Dermis lymphatic vessel endothelial cell (primary cell): ENCODE measurements around the gene MTARC1. TPM values are rescaled to one million over a fixed set of nuclear protein-coding genes. Genes with fewer than 3 reads are reported as not detected.

Source experiments
- total RNA-seq: library from RNA; depleted of rRNA; stranded (reverse); fragments of >200 nt; gene quantifications from 2 replicates; pipeline ENCODE4 v1.2.1, GENCODE V29; 2014

MTARC1 gene
- total RNA-seq: 6.0 and 7.0 TPM in 2 replicates

GRCh38 chr1:220786337-220787068 lies at the start of gene MTARC1:
Gene MTARC1, plus strand, starts transcription at chr1:220786913. Its CDS starts 32 bp downstream, at chr1:220786945.

GRCh38 chr1:220748089-220748934 lies 38.4 kb upstream of the MTARC1 start, which contains the start of gene MTARC2:
Gene MTARC2, plus strand, starts transcription at chr1:220748322. Its CDS starts 210 bp downstream, at chr1:220748532.

Other genes with a start within 250 kb of the MTARC1 start
- 59.9 and 93.4 TPM in 2 replicates for gene C1orf115, start 96.5 kb upstream of the MTARC1 start, total RNA-seq
- gene MTARC2, start 38.6 kb upstream of the MTARC1 start, total RNA-seq: 11.3 TPM in 2 replicates
- 5.2 and 19.8 TPM in 2 replicates for gene HLX, start 92.5 kb downstream of the MTARC1 start, total RNA-seq